Measurements from ENCODE around the gene HDAC4. TPM values are rescaled to one million over a fixed set of nuclear protein-coding genes. Genes with fewer than 3 reads are reported as not detected.

Gene HDAC4
- polyA plus RNA-seq, 1 donor (not counting 4 experiments of a cell fraction or from before 2014, with no cell fraction given): 2.9 TPM

- peaks cover 35% of the 10 kb centered on the region for H3K4me1 ChIP-seq (ENCODE audit: control insufficient read depth, extremely low read depth, insufficient read depth, low read length)
- no peaks in the 10 kb centered on the region for H3K27me3 ChIP-seq (ENCODE audit: control insufficient read depth, extremely low read depth, insufficient read depth, low read length)
- H3K79me2 ChIP-seq (ENCODE audit: control insufficient read depth, insufficient read depth, low read length): peaks cover 11% of the 10 kb centered on the region
- no peaks in the 10 kb centered on the region for H3K9me1 ChIP-seq (ENCODE audit: control insufficient read depth, extremely low read depth, insufficient read depth, low read length)
- no peaks in the 10 kb centered on the region for H3K36me3 ChIP-seq (ENCODE audit: control insufficient read depth in 2 of 2, extremely low read depth in 1 of 2, insufficient read depth in 2 of 2, low read length in 2 of 2)
- TF ChIP-seq, protein P1, sequence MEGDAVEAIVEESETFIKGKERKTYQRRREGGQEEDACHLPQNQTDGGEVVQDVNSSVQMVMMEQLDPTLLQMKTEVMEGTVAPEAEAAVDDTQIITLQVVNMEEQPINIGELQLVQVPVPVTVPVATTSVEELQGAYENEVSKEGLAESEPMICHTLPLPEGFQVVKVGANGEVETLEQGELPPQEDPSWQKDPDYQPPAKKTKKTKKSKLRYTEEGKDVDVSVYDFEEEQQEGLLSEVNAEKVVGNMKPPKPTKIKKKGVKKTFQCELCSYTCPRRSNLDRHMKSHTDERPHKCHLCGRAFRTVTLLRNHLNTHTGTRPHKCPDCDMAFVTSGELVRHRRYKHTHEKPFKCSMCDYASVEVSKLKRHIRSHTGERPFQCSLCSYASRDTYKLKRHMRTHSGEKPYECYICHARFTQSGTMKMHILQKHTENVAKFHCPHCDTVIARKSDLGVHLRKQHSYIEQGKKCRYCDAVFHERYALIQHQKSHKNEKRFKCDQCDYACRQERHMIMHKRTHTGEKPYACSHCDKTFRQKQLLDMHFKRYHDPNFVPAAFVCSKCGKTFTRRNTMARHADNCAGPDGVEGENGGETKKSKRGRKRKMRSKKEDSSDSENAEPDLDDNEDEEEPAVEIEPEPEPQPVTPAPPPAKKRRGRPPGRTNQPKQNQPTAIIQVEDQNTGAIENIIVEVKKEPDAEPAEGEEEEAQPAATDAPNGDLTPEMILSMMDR (optimal IDR thresholded peaks at IDR 0.05 in 1 of 3, IDR thresholded peaks at IDR 0.05 in 1 of 3, conservative IDR thresholded peaks at IDR 0.05 in 1 of 3; ENCODE audit: extremely low read depth in 1 of 3, insufficient read depth in 2 of 3, low read length in 3 of 3): no peak
- no peak for TF ChIP-seq EZH2 (IDR thresholded peaks at IDR 0.05; ENCODE audit: low read length)
- no peaks in the 10 kb centered on the region for H3K9me3 ChIP-seq (ENCODE audit: control insufficient read depth, low read depth, low read length)
- FAIRE-seq: no peak
- no peak overlapping the region for H3K4me3 ChIP-seq (ENCODE audit: control insufficient read depth in 2 of 3, extremely low read depth in 1 of 3, insufficient read depth in 2 of 3, low read depth in 1 of 3, low read length in 3 of 3)
- H3K27ac ChIP-seq (ENCODE audit: control insufficient read depth, insufficient read depth, low read length): no peak overlapping the region
- H3K9ac ChIP-seq (ENCODE audit: control insufficient read depth, extremely low read depth, insufficient read depth, low read length): no peak overlapping the region
- dilution Hi-C loops (cut with MboI; ENCODE audit: extremely low pct_ligation_motif_present, low sequenced_read_pairs): no loop called here
- DNase-seq (ENCODE audit: low read depth, low spot score): no peak
- no peak overlapping the region for H3K4me2 ChIP-seq (ENCODE audit: control insufficient read depth, extremely low read depth, insufficient read depth, low read depth, low read length)
- H2AFZ ChIP-seq (ENCODE audit: control insufficient read depth, low read length): no peak overlapping the region
- H4K20me1 ChIP-seq (ENCODE audit: control insufficient read depth, extremely low read depth, insufficient read depth, low read length): peaks cover 7% of the 10 kb centered on the region
Measured at GRCh38 chr2:239278361-239278760, 122.5 kb downstream of the HDAC4 start.

GRCh38 chr2:239277401-239278085 is 123.3 kb downstream of the HDAC4 start:
- H2AFZ ChIP-seq (ENCODE audit: control insufficient read depth, low read length): no peak overlapping the region
- DNase-seq (ENCODE audit: low read depth, low spot score) (no peak), FAIRE-seq (no peak)
- no peaks in the 10 kb centered on the region for H3K36me3 ChIP-seq (ENCODE audit: control insufficient read depth in 2 of 2, extremely low read depth in 1 of 2, insufficient read depth in 2 of 2, low read length in 2 of 2)
- no peak overlapping the region for H3K9ac ChIP-seq (ENCODE audit: control insufficient read depth, extremely low read depth, insufficient read depth, low read length)
- no peak overlapping the region for H3K4me2 ChIP-seq (ENCODE audit: control insufficient read depth, extremely low read depth, insufficient read depth, low read depth, low read length)
- TF ChIP-seq EZH2 (IDR thresholded peaks at IDR 0.05; ENCODE audit: low read length): no peak
- TF ChIP-seq, protein P1 (optimal IDR thresholded peaks at IDR 0.05 in 1 of 3, IDR thresholded peaks at IDR 0.05 in 1 of 3, conservative IDR thresholded peaks at IDR 0.05 in 1 of 3; ENCODE audit: extremely low read depth in 1 of 3, insufficient read depth in 2 of 3, low read length in 3 of 3): no peak
- peaks cover 35% of the 10 kb centered on the region for H3K4me1 ChIP-seq (ENCODE audit: control insufficient read depth, extremely low read depth, insufficient read depth, low read length)
- dilution Hi-C loops (cut with MboI; ENCODE audit: extremely low pct_ligation_motif_present, low sequenced_read_pairs): no loop called here
- H3K79me2 ChIP-seq (ENCODE audit: control insufficient read depth, insufficient read depth, low read length): peaks cover 11% of the 10 kb centered on the region
- no peaks in the 10 kb centered on the region for H3K9me3 ChIP-seq (ENCODE audit: control insufficient read depth, low read depth, low read length)
- no peak overlapping the region for H3K27ac ChIP-seq (ENCODE audit: control insufficient read depth, insufficient read depth, low read length)
- H3K4me3 ChIP-seq (ENCODE audit: control insufficient read depth in 2 of 3, extremely low read depth in 1 of 3, insufficient read depth in 2 of 3, low read depth in 1 of 3, low read length in 3 of 3): no peak overlapping the region
- H3K9me1 ChIP-seq (ENCODE audit: control insufficient read depth, extremely low read depth, insufficient read depth, low read length): no peaks in the 10 kb centered on the region
- peaks cover 7% of the 10 kb centered on the region for H4K20me1 ChIP-seq (ENCODE audit: control insufficient read depth, extremely low read depth, insufficient read depth, low read length)
- no peaks in the 10 kb centered on the region for H3K27me3 ChIP-seq (ENCODE audit: control insufficient read depth, extremely low read depth, insufficient read depth, low read length)
